ENCODE data around the gene ANKFN1. TPM values are rescaled to one million over a fixed set of nuclear protein-coding genes. Genes with fewer than 3 reads are reported as not detected.
A peak's percentile ranks its signal among the peaks of the same experiment; 100 is the strongest.

ANKFN1 gene
- total and polyA plus RNA-seq, 2 donors, result 0.57 to 0.71 TPM

GRCh38 chr17:56119936-56120335 lies 33.3 kb upstream of the ANKFN1 start:
- Histone ChIP-seq H3K27ac (ENCODE audit: low read depth in 1 of 2, low read length in 1 of 2) (no peak overlapping the region), H3K36me3 (ENCODE audit: control insufficient read depth in 2 of 2, insufficient read depth in 2 of 2, low read length in 1 of 2) (no peaks in the 10 kb centered on the region), H3K27me3 (ENCODE audit: control insufficient read depth in 2 of 2, insufficient read depth in 1 of 2, low read length in 1 of 2) (no peaks in the 10 kb centered on the region), H3K4me1 (ENCODE audit: control insufficient read depth in 2 of 2, insufficient read depth in 2 of 2, low read length in 2 of 2) (no peaks in the 10 kb centered on the region), H3K9me3 (ENCODE audit: control insufficient read depth in 2 of 2, insufficient read depth in 1 of 2, low read length in 1 of 2) (no peaks in the 10 kb centered on the region), H3K4me3 (ENCODE audit: low read length in 2 of 2) (no peak overlapping the region)
- DNase-seq (ENCODE audit: low read depth in 6 of 9, low spot score in 9 of 9), result no peak
- WGBS, result 93% methylated on average over 4 of the region's 4 CpGs

- Histone ChIP-seq H3K9me3 (ENCODE audit: control insufficient read depth in 2 of 2, insufficient read depth in 1 of 2, low read length in 1 of 2) (no peaks in the 10 kb centered on the region), H3K4me1 (ENCODE audit: control insufficient read depth in 2 of 2, insufficient read depth in 2 of 2, low read length in 2 of 2) (peaks cover 0 to 1% of the 10 kb centered on the region in 2 donors), H3K27ac (ENCODE audit: low read depth in 1 of 2, low read length in 1 of 2) (no peak overlapping the region), H3K36me3 (ENCODE audit: control insufficient read depth in 2 of 2, insufficient read depth in 2 of 2, low read length in 1 of 2) (no peaks in the 10 kb centered on the region), H3K27me3 (ENCODE audit: control insufficient read depth in 2 of 2, insufficient read depth in 1 of 2, low read length in 1 of 2) (no peaks in the 10 kb centered on the region), H3K4me3 (ENCODE audit: low read length in 2 of 2) (no peak overlapping the region)
- no peak for DNase-seq (ENCODE audit: low read depth in 6 of 9, low spot score in 9 of 9)
- WGBS, result 95% methylated on average over 9 of the region's 9 CpGs
These were observed 31.9 kb upstream of the ANKFN1 start for GRCh38 chr17:56121191-56122051.

GRCh38 chr17:56125830-56126819 lies 27.1 kb upstream of the ANKFN1 start:
- WGBS, result 81% methylated on average over 14 of the region's 14 CpGs
- Histone ChIP-seq H3K27ac (ENCODE audit: low read depth in 1 of 2, low read length in 1 of 2) (no peak overlapping the region), H3K27me3 (ENCODE audit: control insufficient read depth in 2 of 2, insufficient read depth in 1 of 2, low read length in 1 of 2) (no peaks in the 10 kb centered on the region), H3K4me3 (ENCODE audit: low read length in 2 of 2) (no peak overlapping the region), H3K36me3 (ENCODE audit: control insufficient read depth in 2 of 2, insufficient read depth in 2 of 2, low read length in 1 of 2) (no peaks in the 10 kb centered on the region), H3K9me3 (ENCODE audit: control insufficient read depth in 2 of 2, insufficient read depth in 1 of 2, low read length in 1 of 2) (no peaks in the 10 kb centered on the region), H3K4me1 (ENCODE audit: control insufficient read depth in 2 of 2, insufficient read depth in 2 of 2, low read length in 2 of 2) (peaks cover 0 to 14% of the 10 kb centered on the region in 2 donors)
- peak in 7 of 9 donors; percentile 22 to 74 (median 28) for DNase-seq (ENCODE audit: low read depth in 6 of 9, low spot score in 9 of 9)

GRCh38 chr17:56130026-56130425 lies 23.2 kb upstream of the ANKFN1 start:
- Histone ChIP-seq H3K4me3 (ENCODE audit: low read length in 2 of 2) (no peak overlapping the region), H3K9me3 (ENCODE audit: control insufficient read depth in 2 of 2, insufficient read depth in 1 of 2, low read length in 1 of 2) (no peaks in the 10 kb centered on the region), H3K36me3 (ENCODE audit: control insufficient read depth in 2 of 2, insufficient read depth in 2 of 2, low read length in 1 of 2) (no peaks in the 10 kb centered on the region), H3K27ac (ENCODE audit: low read depth in 1 of 2, low read length in 1 of 2) (no peak overlapping the region), H3K4me1 (ENCODE audit: control insufficient read depth in 2 of 2, insufficient read depth in 2 of 2, low read length in 2 of 2) (peaks cover 2 to 14% of the 10 kb centered on the region in 2 donors), H3K27me3 (ENCODE audit: control insufficient read depth in 2 of 2, insufficient read depth in 1 of 2, low read length in 1 of 2) (no peaks in the 10 kb centered on the region)
- peak in 1 of 9 donors; percentile 19 for DNase-seq (ENCODE audit: low read depth in 6 of 9, low spot score in 9 of 9)
- 94% methylated on average over 9 of the region's 9 CpGs for WGBS

- 94% methylated on average over 1 of the region's 1 CpG for WGBS
- Histone ChIP-seq H3K4me3 (ENCODE audit: low read length in 2 of 2) (no peak overlapping the region), H3K27ac (ENCODE audit: low read depth in 1 of 2, low read length in 1 of 2) (peak overlapping the region in 1 of 2 donors; percentile 55), H3K9me3 (ENCODE audit: control insufficient read depth in 2 of 2, insufficient read depth in 1 of 2, low read length in 1 of 2) (no peaks in the 10 kb centered on the region), H3K27me3 (ENCODE audit: control insufficient read depth in 2 of 2, insufficient read depth in 1 of 2, low read length in 1 of 2) (no peaks in the 10 kb centered on the region), H3K36me3 (ENCODE audit: control insufficient read depth in 2 of 2, insufficient read depth in 2 of 2, low read length in 1 of 2) (no peaks in the 10 kb centered on the region), H3K4me1 (ENCODE audit: control insufficient read depth in 2 of 2, insufficient read depth in 2 of 2, low read length in 2 of 2) (peaks cover 2 to 14% of the 10 kb centered on the region in 2 donors)
- DNase-seq (ENCODE audit: low read depth in 6 of 9, low spot score in 9 of 9), result peak in 2 of 9 donors; percentile 10 to 49
These were observed 22.6 kb upstream of the ANKFN1 start for GRCh38 chr17:56130631-56131030.

GRCh38 chr17:56131431-56131830 lies 21.8 kb upstream of the ANKFN1 start:
- WGBS, result 96% methylated on average over 3 of the region's 3 CpGs
- Histone ChIP-seq H3K4me3 (ENCODE audit: low read length in 2 of 2) (no peak overlapping the region), H3K27me3 (ENCODE audit: control insufficient read depth in 2 of 2, insufficient read depth in 1 of 2, low read length in 1 of 2) (no peaks in the 10 kb centered on the region), H3K4me1 (ENCODE audit: control insufficient read depth in 2 of 2, insufficient read depth in 2 of 2, low read length in 2 of 2) (peaks cover 2 to 13% of the 10 kb centered on the region in 2 donors), H3K9me3 (ENCODE audit: control insufficient read depth in 2 of 2, insufficient read depth in 1 of 2, low read length in 1 of 2) (no peaks in the 10 kb centered on the region), H3K27ac (ENCODE audit: low read depth in 1 of 2, low read length in 1 of 2) (no peak overlapping the region), H3K36me3 (ENCODE audit: control insufficient read depth in 2 of 2, insufficient read depth in 2 of 2, low read length in 1 of 2) (no peaks in the 10 kb centered on the region)
- no peak for DNase-seq (ENCODE audit: low read depth in 6 of 9, low spot score in 9 of 9)

- Histone ChIP-seq H3K27me3 (ENCODE audit: control insufficient read depth in 2 of 2, insufficient read depth in 1 of 2, low read length in 1 of 2) (no peaks in the 10 kb centered on the region), H3K36me3 (ENCODE audit: control insufficient read depth in 2 of 2, insufficient read depth in 2 of 2, low read length in 1 of 2) (no peaks in the 10 kb centered on the region), H3K4me1 (ENCODE audit: control insufficient read depth in 2 of 2, insufficient read depth in 2 of 2, low read length in 2 of 2) (peaks cover 0 to 2% of the 10 kb centered on the region in 2 donors), H3K27ac (ENCODE audit: low read depth in 1 of 2, low read length in 1 of 2) (no peak overlapping the region), H3K9me3 (ENCODE audit: control insufficient read depth in 2 of 2, insufficient read depth in 1 of 2, low read length in 1 of 2) (no peaks in the 10 kb centered on the region), H3K4me3 (ENCODE audit: low read length in 2 of 2) (no peak overlapping the region)
- DNase-seq (ENCODE audit: low read depth in 6 of 9, low spot score in 9 of 9), result no peak
- WGBS, result 100% methylated on average over 1 of the region's 1 CpG
These were observed 17.0 kb upstream of the ANKFN1 start for GRCh38 chr17:56136301-56136700.

GRCh38 chr17:56141046-56141839 lies 12.0 kb upstream of the ANKFN1 start:
- no peaks in the 10 kb centered on the region for H3K4me1 ChIP-seq (ENCODE audit: control insufficient read depth in 2 of 2, insufficient read depth in 2 of 2, low read length in 2 of 2)
- 98% methylated on average over 7 of the region's 7 CpGs for WGBS
- H3K4me3 ChIP-seq (ENCODE audit: low read length in 2 of 2), result no peak overlapping the region
- peaks cover 0 to 3% of the 10 kb centered on the region in 2 donors for H3K9me3 ChIP-seq (ENCODE audit: control insufficient read depth in 2 of 2, insufficient read depth in 1 of 2, low read length in 1 of 2)
- H3K36me3 ChIP-seq (ENCODE audit: control insufficient read depth in 2 of 2, insufficient read depth in 2 of 2, low read length in 1 of 2), result no peaks in the 10 kb centered on the region
- H3K27ac ChIP-seq (ENCODE audit: low read depth in 1 of 2, low read length in 1 of 2), result no peak overlapping the region
- no peak for DNase-seq (ENCODE audit: low read depth in 6 of 9, low spot score in 9 of 9)
- H3K27me3 ChIP-seq (ENCODE audit: control insufficient read depth in 2 of 2, insufficient read depth in 1 of 2, low read length in 1 of 2), result no peaks in the 10 kb centered on the region
